Measurements from ENCODE around the gene UNKL.

UNKL gene

DNA sequence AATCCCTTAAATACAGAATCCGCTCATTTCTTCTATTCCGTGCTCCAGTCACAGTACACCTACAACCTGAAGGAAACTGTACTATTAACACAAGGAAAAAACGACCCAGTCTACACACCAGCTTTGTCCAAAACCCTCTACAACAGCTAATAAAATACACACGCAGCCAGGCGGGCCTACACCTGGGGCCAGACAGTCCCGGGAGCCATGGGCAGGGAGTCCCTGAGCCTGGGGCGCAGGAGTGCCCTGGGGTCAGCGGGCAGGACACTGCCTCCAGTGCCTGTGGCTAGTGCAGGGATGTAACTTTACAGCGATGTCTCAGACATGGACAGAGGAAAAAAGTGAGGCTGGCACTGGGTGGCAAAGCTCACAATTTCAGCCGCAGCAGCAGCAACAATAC is 34.3 kb downstream of the UNKL start:
- TF ChIP-seq, protein P1, sequence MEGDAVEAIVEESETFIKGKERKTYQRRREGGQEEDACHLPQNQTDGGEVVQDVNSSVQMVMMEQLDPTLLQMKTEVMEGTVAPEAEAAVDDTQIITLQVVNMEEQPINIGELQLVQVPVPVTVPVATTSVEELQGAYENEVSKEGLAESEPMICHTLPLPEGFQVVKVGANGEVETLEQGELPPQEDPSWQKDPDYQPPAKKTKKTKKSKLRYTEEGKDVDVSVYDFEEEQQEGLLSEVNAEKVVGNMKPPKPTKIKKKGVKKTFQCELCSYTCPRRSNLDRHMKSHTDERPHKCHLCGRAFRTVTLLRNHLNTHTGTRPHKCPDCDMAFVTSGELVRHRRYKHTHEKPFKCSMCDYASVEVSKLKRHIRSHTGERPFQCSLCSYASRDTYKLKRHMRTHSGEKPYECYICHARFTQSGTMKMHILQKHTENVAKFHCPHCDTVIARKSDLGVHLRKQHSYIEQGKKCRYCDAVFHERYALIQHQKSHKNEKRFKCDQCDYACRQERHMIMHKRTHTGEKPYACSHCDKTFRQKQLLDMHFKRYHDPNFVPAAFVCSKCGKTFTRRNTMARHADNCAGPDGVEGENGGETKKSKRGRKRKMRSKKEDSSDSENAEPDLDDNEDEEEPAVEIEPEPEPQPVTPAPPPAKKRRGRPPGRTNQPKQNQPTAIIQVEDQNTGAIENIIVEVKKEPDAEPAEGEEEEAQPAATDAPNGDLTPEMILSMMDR (conservative IDR thresholded peaks at IDR 0.05; ENCODE audit: low read depth, low read length): no peak
- DNase-seq (ENCODE audit: low read depth): no peak
- H3K4me3 ChIP-seq (ENCODE audit: low read length): peak overlapping the region; percentile 36

DNA sequence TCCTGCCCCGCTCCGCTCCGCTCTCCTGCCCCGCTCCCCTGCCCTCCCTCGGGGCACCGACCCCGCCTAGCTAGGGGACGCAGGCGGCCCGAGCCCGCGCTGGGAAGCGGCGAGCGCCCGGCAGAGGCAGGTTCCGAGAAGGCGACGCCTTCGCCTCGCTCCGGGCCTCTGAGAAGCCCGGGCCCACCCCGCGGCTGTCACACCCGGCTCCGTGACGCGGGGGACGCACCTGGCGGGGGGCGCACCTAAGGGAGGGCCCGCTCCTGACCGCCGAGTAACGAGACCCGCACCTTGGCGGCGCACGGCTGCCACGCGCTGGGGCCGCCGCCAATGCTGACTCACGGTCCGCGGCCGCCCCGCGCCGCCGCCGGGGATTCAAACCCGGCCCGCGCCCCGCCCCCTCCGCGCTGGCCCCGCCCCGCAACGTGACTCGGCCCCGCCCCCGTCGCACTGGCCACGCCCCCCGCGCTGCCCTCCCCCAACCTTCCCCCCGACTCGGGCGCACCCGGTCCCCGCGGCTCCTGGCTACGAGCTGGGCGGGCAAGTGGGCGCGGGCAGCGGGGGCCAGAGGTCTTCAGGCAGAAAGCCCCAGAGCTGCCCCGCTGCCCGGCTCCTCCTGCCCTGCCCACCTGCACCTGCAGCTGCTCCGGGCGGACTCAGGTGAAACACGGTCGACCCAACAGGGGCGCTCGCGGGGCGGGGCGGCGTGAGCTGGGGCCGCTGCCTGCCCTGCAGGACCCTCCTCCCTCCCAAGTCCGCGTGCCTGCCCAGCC is 35.0 kb downstream of the UNKL start:
- TF ChIP-seq, protein P1 (conservative IDR thresholded peaks at IDR 0.05; ENCODE audit: low read depth, low read length): no peak
- DNase-seq (ENCODE audit: low read depth): no peak
- peak overlapping the region; percentile 41 for H3K4me3 ChIP-seq (ENCODE audit: low read length)

DNA sequence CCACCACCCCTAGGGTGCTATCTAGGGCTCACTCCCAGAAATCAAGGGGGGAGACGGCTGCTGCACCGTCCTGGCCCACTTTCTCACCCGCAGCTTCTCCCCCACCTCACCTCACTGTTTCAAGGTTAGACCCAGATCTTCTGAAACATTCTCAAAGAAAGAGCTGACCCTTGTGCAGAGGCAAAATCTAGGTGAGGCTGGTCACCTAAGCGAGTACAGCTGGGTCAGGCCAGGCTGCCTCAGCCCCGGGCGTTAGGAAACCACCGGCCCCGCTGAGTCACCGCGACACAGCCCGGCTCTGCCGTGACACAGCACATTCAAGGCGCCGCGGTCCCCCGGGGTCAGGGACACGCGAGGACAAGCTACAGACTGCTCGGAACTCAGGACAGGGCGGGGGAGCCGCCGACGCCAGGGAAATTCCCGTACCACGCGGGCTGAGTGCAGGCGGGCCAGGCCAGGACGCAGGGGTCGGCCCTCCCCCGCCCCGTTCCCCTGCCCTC is 35.6 kb downstream of the UNKL start:
- DNase-seq (ENCODE audit: low read depth): peak; percentile 21
- H3K4me3 ChIP-seq (ENCODE audit: low read length): peak overlapping the region; percentile 41
- TF ChIP-seq, protein P1 (conservative IDR thresholded peaks at IDR 0.05; ENCODE audit: low read depth, low read length): no peak

DNA sequence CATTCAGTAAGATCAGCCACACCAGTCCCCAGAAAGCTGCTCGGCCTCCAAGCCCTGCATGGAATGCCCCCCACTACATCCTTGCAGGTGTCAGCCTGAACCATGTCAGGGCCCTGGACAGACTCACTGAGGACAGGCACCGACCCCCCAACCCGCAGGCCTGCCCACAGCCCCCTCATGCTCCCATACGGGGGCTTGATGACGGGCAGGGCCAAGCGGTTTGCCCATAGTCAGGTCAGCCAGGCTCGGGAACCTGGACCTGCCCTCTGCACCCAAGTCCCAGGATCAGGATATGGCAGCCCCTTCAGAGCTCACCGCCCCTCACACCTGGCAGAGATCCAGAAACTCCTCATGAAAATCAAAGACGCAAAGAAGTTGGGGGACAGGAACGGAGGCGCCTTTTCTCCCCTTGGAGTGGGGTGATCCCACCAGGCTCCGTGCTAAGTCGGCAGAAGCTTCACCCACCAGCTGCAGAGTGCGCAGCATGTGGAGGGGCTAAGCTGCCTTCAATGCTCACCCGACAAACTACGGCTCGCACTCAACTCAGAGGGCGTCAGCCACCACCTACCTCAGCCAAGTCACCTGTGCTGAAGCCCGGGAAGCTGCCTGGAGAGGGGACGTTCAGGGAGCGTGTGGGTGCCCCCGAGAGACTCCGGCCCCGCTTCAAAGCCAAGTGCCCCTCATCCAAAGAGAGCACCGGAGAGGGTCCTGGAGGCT is 36.3 kb downstream of the UNKL start:
- peak overlapping the region; percentile 41 for H3K4me3 ChIP-seq (ENCODE audit: low read length)
- TF ChIP-seq, protein P1 (conservative IDR thresholded peaks at IDR 0.05; ENCODE audit: low read depth, low read length): no peak

DNA sequence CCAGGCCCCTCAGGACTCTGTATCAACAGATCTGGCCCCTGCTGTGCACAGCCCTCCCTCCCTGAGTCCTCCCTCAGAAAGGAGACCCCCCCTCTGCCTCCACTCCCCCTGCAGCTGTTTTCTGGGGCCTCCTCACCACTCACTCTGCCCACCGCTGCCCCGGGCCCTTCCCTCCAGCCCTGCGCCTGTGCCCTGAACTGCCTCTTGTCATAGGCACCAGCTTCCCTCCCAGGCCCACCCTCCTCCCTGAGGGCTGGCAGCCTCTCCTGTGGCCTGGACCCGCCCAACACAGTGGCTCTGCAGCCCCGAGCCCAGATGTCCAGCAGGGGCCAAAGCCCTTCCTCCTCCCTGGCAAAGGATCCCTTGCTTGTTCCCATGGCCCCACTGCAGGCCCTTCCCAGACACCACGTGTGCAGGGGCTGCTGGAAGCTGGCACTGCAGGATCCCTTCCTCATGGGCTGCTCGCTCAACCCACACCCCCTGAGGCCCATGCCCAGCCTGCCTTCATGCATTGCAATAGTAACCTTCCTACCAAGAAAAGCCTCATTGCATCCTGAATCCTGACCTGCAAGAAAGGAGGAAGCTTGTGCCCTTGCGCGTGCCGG is 37.0 kb downstream of the UNKL start:
- H3K4me3 ChIP-seq (ENCODE audit: low read length): no peak overlapping the region
- no peak for DNase-seq (ENCODE audit: low read depth)
- TF ChIP-seq, protein P1 (conservative IDR thresholded peaks at IDR 0.05; ENCODE audit: low read depth, low read length): no peak

More for the DNA sequence above, 36.3 kb downstream of the UNKL start:
- DNase-seq (ENCODE audit: low read depth): no peak

DNA sequence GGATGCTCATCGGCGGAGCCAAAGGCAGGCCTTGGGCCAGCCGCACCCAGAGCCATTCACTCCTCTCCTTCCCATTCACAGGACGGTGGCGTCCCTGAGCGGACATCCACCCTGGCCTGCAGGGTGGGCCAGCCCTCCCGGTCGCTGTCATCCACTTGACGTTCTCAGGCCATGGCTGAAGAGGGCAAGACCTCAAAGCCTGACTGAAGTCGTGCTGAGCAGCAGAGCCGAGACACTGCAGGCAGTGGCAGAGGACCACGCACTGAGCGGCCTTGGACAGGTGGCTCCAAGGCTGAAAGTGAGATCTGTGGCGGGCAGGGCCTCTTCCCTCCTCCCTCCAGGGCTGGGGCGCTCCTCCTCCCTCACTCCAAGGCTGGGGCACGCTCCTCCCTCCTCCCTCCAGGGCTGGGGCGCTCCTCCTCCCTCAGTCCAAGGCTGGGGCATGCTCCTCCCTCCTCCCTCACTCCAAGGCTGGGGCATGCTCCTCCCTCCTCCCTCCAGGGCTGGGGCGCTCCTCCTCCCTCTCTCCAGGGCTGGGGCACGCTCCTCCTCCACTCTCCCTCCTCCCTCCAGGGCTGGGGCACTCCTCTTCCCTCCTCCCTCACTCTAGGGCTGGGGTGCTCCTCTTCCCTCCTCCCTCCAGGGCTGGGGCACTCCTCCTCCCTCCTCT is 38.6 kb downstream of the UNKL start:
- no peak for DNase-seq (ENCODE audit: low read depth)
- H3K4me3 ChIP-seq (ENCODE audit: low read length): no peak overlapping the region
- TF ChIP-seq, protein P1 (conservative IDR thresholded peaks at IDR 0.05; ENCODE audit: low read depth, low read length): no peak
